GM21825 (cell line): ENCODE results near the gene TMEM150B.
A peak's percentile ranks its signal among the peaks of the same experiment; 100 is the strongest.

Experiments
- ATAC-seq: cut with Tn5 transposase; IDR thresholded peaks from one replicate; pipeline ENCODE4 v1.9.1; 2021; ENCODE audit warnings: mild to moderate bottlenecking, moderate library complexity; ENCODE audit not compliant: unreplicated experiment

TMEM150B gene

GRCh38 chr19:55355213-55355821 is 30.2 kb upstream of the TMEM150B start:
- ATAC-seq: no peak

GRCh38 chr19:55354698-55355212 is 29.6 kb upstream of the TMEM150B start, which contains the start of gene COX6B2:
Gene COX6B2, minus strand, starts transcription at chr19:55354719. Its CDS starts 198 bp downstream, at chr19:55354521.
- no peak for ATAC-seq

GRCh38 chr19:55353803-55354697 is 28.9 kb upstream of the TMEM150B start:
- ATAC-seq: peak; percentile 49

- ATAC-seq: no peak
Observed at GRCh38 chr19:55353356-55353802, 28.2 kb upstream of the TMEM150B start.

- no peak for ATAC-seq
Observed at GRCh38 chr19:55352549-55353145, 27.5 kb upstream of the TMEM150B start.

- ATAC-seq: no peak
Observed at GRCh38 chr19:55352040-55352439, 26.9 kb upstream of the TMEM150B start.

- no peak for ATAC-seq
Observed at GRCh38 chr19:55350620-55351315, 25.6 kb upstream of the TMEM150B start.

- ATAC-seq: no peak
Observed at GRCh38 chr19:55348317-55349034, 23.3 kb upstream of the TMEM150B start.

GRCh38 chr19:55347442-55348009 is 22.4 kb upstream of the TMEM150B start:
- no peak for ATAC-seq

- no peak for ATAC-seq
Observed at GRCh38 chr19:55346725-55347441, 21.7 kb upstream of the TMEM150B start.

GRCh38 chr19:55345818-55346724 is 20.9 kb upstream of the TMEM150B start:
- ATAC-seq: no peak

GRCh38 chr19:55345101-55345817 is 20.1 kb upstream of the TMEM150B start:
- no peak for ATAC-seq

GRCh38 chr19:55344444-55344843 is 19.3 kb upstream of the TMEM150B start:
- ATAC-seq: no peak

- ATAC-seq: no peak
Observed at GRCh38 chr19:55341595-55342531, 16.7 kb upstream of the TMEM150B start.

- no peak for ATAC-seq
Observed at GRCh38 chr19:55341171-55341588, 16.0 kb upstream of the TMEM150B start.

GRCh38 chr19:55340784-55341147 is 15.6 kb upstream of the TMEM150B start:
- ATAC-seq: no peak
